ENCODE data around the gene GNAQ. TPM values are rescaled to one million over a fixed set of nuclear protein-coding genes. Genes with fewer than 3 reads are reported as not detected.

The GNAQ gene
- total and polyA plus RNA-seq, 8 donors: 55.5 to 95.5 (median 62.8) TPM

- Histone ChIP-seq H3K9me3 (no peaks in the 10 kb centered on the region), H3K27ac (no peak overlapping the region), H3K27me3 (no peaks in the 10 kb centered on the region), H3K4me3 (no peak overlapping the region), H3K4me1 (peaks cover 0 to 18% of the 10 kb centered on the region in 2 donors), H3K36me3 (no peaks in the 10 kb centered on the region)
- TF ChIP-seq, protein P1, sequence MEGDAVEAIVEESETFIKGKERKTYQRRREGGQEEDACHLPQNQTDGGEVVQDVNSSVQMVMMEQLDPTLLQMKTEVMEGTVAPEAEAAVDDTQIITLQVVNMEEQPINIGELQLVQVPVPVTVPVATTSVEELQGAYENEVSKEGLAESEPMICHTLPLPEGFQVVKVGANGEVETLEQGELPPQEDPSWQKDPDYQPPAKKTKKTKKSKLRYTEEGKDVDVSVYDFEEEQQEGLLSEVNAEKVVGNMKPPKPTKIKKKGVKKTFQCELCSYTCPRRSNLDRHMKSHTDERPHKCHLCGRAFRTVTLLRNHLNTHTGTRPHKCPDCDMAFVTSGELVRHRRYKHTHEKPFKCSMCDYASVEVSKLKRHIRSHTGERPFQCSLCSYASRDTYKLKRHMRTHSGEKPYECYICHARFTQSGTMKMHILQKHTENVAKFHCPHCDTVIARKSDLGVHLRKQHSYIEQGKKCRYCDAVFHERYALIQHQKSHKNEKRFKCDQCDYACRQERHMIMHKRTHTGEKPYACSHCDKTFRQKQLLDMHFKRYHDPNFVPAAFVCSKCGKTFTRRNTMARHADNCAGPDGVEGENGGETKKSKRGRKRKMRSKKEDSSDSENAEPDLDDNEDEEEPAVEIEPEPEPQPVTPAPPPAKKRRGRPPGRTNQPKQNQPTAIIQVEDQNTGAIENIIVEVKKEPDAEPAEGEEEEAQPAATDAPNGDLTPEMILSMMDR (IDR thresholded peaks at IDR 0.05): peak in 1 of 2 donors; percentile 16
- DNase-seq (peak in 3 of 4 donors; percentile 50 to 80 (median 61)), ATAC-seq (peak; percentile 51)
- intact Hi-C loops (cut with DNase I): no loop called here
Observed at GRCh38 chr9:77896938-77897667, 134.5 kb downstream of the GNAQ start.

DNA sequence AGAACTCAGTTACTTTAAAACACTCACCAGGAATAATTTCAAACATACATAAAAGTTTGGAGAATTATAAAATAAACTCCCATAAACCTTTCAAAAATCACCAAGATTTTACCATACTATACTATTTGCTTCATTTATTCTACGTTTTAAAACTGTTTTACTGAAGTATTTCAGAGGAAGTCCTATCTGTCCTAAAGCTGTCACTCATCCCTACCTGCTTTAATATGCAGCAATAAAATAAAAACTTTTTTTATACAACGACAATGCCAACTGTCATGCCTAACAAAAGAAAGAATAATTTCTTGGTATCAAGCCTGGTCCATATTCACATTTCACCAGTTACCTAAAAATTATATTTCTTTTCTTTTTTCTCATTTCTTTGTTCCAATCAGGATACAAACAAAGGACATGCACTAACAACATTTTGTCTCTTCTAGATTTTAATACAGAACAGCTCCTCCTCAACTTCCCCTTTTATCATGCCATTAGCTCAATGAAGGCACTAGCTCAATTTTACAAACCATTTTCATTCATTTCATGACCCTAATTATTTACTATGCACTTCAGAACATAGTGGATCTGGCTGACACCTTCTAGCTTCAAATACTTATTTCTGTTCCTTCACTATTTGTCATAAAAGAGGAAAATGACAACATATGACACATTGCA lies 135.2 kb downstream of the GNAQ start:
- H3K27me3 ChIP-seq: no peaks in the 10 kb centered on the region
- DNase-seq: no peak
- no peak overlapping the region for H3K27ac ChIP-seq
- TF ChIP-seq, protein P1 (IDR thresholded peaks at IDR 0.05): no peak
- peaks cover 0 to 18% of the 10 kb centered on the region in 2 donors for H3K4me1 ChIP-seq
- ATAC-seq: no peak
- H3K36me3 ChIP-seq: no peaks in the 10 kb centered on the region
- H3K4me3 ChIP-seq: no peak overlapping the region
- H3K9me3 ChIP-seq: no peaks in the 10 kb centered on the region
- intact Hi-C loops (cut with DNase I): no loop called here

GRCh38 chr9:77893706-77894105 lies 137.9 kb downstream of the GNAQ start:
- ATAC-seq: no peak

GRCh38 chr9:77892955-77893514 lies 138.6 kb downstream of the GNAQ start:
- DNase-seq (no peak), ATAC-seq (no peak)
- intact Hi-C loops (cut with DNase I): no loop called here
- Histone ChIP-seq H3K27me3 (no peaks in the 10 kb centered on the region), H3K4me1 (peaks cover 0 to 18% of the 10 kb centered on the region in 2 donors), H3K27ac (no peak overlapping the region), H3K4me3 (no peak overlapping the region), H3K9me3 (no peaks in the 10 kb centered on the region), H3K36me3 (peaks cover 0 to 7% of the 10 kb centered on the region in 2 donors)
- TF ChIP-seq, protein P1 (IDR thresholded peaks at IDR 0.05): no peak

More at GRCh38 chr9:77893706-77894105, 137.9 kb downstream of the GNAQ start:
- peaks cover 0 to 18% of the 10 kb centered on the region in 2 donors for H3K4me1 ChIP-seq
- no peak overlapping the region for H3K27ac ChIP-seq
- no peaks in the 10 kb centered on the region for H3K9me3 ChIP-seq
- H3K36me3 ChIP-seq: peaks cover 0 to 7% of the 10 kb centered on the region in 2 donors
- H3K27me3 ChIP-seq: no peaks in the 10 kb centered on the region
- DNase-seq: no peak
- no peak overlapping the region for H3K4me3 ChIP-seq
- TF ChIP-seq, protein P1 (IDR thresholded peaks at IDR 0.05): no peak
- intact Hi-C loops (cut with DNase I): no loop called here

DNA sequence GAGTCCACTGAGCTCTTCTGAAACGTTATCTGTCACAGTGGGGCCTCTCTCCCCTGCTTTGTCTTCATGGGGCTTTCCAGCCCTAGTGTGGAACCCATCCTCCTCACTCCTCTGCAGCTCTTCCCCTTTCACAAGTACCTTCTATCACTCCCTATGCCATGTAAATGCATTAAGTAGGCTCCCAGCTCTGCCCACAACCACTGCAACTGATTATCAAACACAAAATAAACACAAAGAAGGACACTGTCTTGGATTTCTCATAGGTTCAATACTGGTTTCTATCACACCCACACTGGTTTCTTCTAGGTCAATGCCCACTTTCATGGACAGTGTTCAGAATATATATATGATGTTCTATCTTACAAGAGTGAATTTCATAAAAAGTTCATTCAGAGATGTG lies 139.4 kb downstream of the GNAQ start:
- ATAC-seq: no peak
- Histone ChIP-seq H3K27ac (peak overlapping the region in 1 of 2 donors; percentile 7), H3K9me3 (no peaks in the 10 kb centered on the region), H3K36me3 (peaks cover 0 to 7% of the 10 kb centered on the region in 2 donors), H3K27me3 (no peaks in the 10 kb centered on the region), H3K4me1 (peaks cover 0 to 17% of the 10 kb centered on the region in 2 donors), H3K4me3 (no peak overlapping the region)
- TF ChIP-seq, protein P1 (IDR thresholded peaks at IDR 0.05): no peak
- intact Hi-C loops (cut with DNase I): no loop called here
- DNase-seq: no peak
